OCI-LY1 (cell line): Measurements from ENCODE around the gene LEP.

Experiments
- EZH2 ChIP-seq: fragments of 200-600 bp; sonication (generic), shearing (Covaris generic); IDR thresholded peaks from 2 replicates; pipeline ENCODE4 v1.8.0; 2017; ENCODE audit warnings: borderline replicate concordance, mixed run types, mild to moderate bottlenecking, antibody characterized with exemption, low read length, moderate library complexity, mixed read lengths
- TF ChIP-seq, protein P1 (sequence below): fragments of 200-600 bp; sonication (generic), shearing (Covaris generic); IDR thresholded peaks from 2 replicates; pipeline ENCODE4 v1.5.1; 2017; ENCODE audit warnings: mild to moderate bottlenecking, antibody characterized with exemption, low read length, moderate library complexity, mixed read lengths

DNA sequence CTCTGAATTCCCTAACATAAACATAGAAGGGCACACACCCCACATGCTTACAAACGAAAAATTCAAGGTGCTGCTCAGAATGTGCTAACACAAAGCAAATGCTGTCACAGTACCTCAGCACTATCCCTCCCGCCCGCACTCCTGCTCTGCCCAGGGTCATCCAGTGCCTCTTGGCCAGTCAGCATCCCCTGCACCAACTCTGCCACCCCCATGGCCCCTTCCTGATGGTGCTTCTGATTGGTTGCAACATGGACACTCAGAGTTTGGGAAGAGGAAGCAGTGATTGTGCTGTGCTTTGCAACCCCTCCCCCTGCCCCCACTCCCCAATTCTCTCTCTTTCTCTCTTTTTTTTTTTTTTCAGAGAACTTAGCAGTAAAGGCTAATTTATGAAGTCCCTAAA, 13.8 kb upstream of the LEP start:
- TF ChIP-seq, protein P1, sequence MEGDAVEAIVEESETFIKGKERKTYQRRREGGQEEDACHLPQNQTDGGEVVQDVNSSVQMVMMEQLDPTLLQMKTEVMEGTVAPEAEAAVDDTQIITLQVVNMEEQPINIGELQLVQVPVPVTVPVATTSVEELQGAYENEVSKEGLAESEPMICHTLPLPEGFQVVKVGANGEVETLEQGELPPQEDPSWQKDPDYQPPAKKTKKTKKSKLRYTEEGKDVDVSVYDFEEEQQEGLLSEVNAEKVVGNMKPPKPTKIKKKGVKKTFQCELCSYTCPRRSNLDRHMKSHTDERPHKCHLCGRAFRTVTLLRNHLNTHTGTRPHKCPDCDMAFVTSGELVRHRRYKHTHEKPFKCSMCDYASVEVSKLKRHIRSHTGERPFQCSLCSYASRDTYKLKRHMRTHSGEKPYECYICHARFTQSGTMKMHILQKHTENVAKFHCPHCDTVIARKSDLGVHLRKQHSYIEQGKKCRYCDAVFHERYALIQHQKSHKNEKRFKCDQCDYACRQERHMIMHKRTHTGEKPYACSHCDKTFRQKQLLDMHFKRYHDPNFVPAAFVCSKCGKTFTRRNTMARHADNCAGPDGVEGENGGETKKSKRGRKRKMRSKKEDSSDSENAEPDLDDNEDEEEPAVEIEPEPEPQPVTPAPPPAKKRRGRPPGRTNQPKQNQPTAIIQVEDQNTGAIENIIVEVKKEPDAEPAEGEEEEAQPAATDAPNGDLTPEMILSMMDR = no peak
- TF ChIP-seq EZH2 = no peak
